Neural cell (in vitro differentiated cells): ENCODE measurements around the gene PHF21B. TPM values are rescaled to one million over a fixed set of nuclear protein-coding genes. Genes with fewer than 3 reads are reported as not detected.

Source experiments
- H2AFZ ChIP-seq: fragments of 200-600, 300-800 bp; sonication (generic), shearing (Covaris generic); 2 replicates; pipeline ENCODE4 v1.6.0; 2014; ENCODE audit warnings: low read depth, mild to moderate bottlenecking, antibody characterized with exemption, low read length, moderate library complexity
- H3F3A ChIP-seq: fragments of 200-600 bp; shearing (Covaris generic); 2 replicates; pipeline ENCODE4 v1.6.1; 2016; ENCODE audit warnings: mild to moderate bottlenecking, moderate library complexity, mixed read lengths, antibody characterized with exemption, low read length; ENCODE audit not compliant: insufficient read depth, poor library complexity, severe bottlenecking
- H3K27ac ChIP-seq: fragments of 200-600, 300-800 bp; sonication (generic), shearing (Covaris generic); 2 replicates; pipeline ENCODE4 v1.5.1; 2014; ENCODE audit warnings: mild to moderate bottlenecking, low read length, moderate library complexity
- H3K27me3 ChIP-seq: fragments of 300-800, 200-600 bp; sonication (generic), shearing (Covaris generic); 2 replicates; pipeline ENCODE4 v1.6.0; 2014; ENCODE audit warnings: mild to moderate bottlenecking, low read depth, low read length, moderate library complexity; ENCODE audit not compliant: insufficient read depth
- H3K36me3 ChIP-seq: fragments of 300-800, 200-600 bp; sonication (generic), shearing (Covaris generic); 2 replicates; pipeline ENCODE4 v1.5.1; 2014; ENCODE audit warnings: mild to moderate bottlenecking, antibody characterized with exemption, low read length, moderate library complexity; ENCODE audit not compliant: insufficient read depth
- H3K4me2 ChIP-seq: fragments of 300-800, 200-600 bp; sonication (generic), shearing (Covaris generic); 2 replicates; pipeline ENCODE4 v1.6.0; 2014; ENCODE audit warnings: mild to moderate bottlenecking, low read length
- H3K4me3 ChIP-seq: fragments of 300-800, 200-600 bp; sonication (generic), shearing (Covaris generic); 2 replicates; pipeline ENCODE4 v1.5.1; 2014; ENCODE audit warnings: mild to moderate bottlenecking, low read length, moderate library complexity
- H3K79me2 ChIP-seq: fragments of 200-600 bp; shearing (Covaris generic); replicated peaks from 2 replicates; pipeline ENCODE4 v1.6.0; 2014; ENCODE audit warnings: mild to moderate bottlenecking, low read length, moderate library complexity; ENCODE audit not compliant: insufficient read depth
- H3K9ac ChIP-seq: fragments of 300-800, 200-600 bp; sonication (generic), shearing (Covaris generic); 2 replicates; pipeline ENCODE4 v1.6.1; 2016; ENCODE audit warnings: mild to moderate bottlenecking, low read length, mixed read lengths
- H3K9me2 ChIP-seq: fragments of 200-600 bp; shearing (Covaris generic); 2 replicates; pipeline ENCODE4 v1.6.1; 2016; ENCODE audit warnings: mild to moderate bottlenecking, low read length, mixed read lengths; ENCODE audit not compliant: insufficient read depth
- H3K9me3 ChIP-seq: fragments of 200-600, 300-800 bp; sonication (generic), shearing (Covaris generic); 2 replicates; pipeline ENCODE4 v1.6.1; 2016; ENCODE audit warnings: mild to moderate bottlenecking, mixed run types, low read length, moderate library complexity, mixed read lengths
- H4K20me1 ChIP-seq: fragments of 200-600 bp; shearing (Covaris generic); 2 replicates; pipeline ENCODE4 v1.6.1; 2016; ENCODE audit warnings: mild to moderate bottlenecking, mixed run types; ENCODE audit not compliant: insufficient read depth
- CTCF ChIP-seq: fragments of 450-650 bp; IDR thresholded peaks from 2 replicates; pipeline ENCODE4 v1.5.1; 2014; ENCODE audit warnings: antibody characterized with exemption, mild to moderate bottlenecking, moderate library complexity; ENCODE audit not compliant: poor library complexity, severe bottlenecking
- EP300 ChIP-seq: fragments of 450-650 bp; conservative IDR thresholded peaks from 2 replicates; pipeline ENCODE4 v1.6.1; 2014; ENCODE audit warnings: antibody characterized with exemption, mild to moderate bottlenecking, moderate library complexity; ENCODE audit not compliant: poor library complexity, severe bottlenecking
- EZH2 ChIP-seq: fragments of 200-600, 300-800 bp; shearing (Covaris generic), sonication (generic); IDR thresholded peaks from 2 replicates; pipeline ENCODE4 v1.6.1; 2014; ENCODE audit warnings: antibody characterized with exemption, low read length, borderline replicate concordance, mild to moderate bottlenecking; ENCODE audit not compliant: insufficient read depth, poor library complexity, severe bottlenecking
- MXI1 ChIP-seq: fragments of 450-650 bp; conservative IDR thresholded peaks from 2 replicates; pipeline ENCODE4 v1.6.1; 2014; ENCODE audit warnings: antibody characterized with exemption, mild to moderate bottlenecking; ENCODE audit not compliant: poor library complexity, severe bottlenecking
- POLR2AphosphoS5 ChIP-seq: IDR thresholded peaks from 2 replicates; pipeline ENCODE4 v1.6.1; 2012
- RAD21 ChIP-seq: fragments of 450-650 bp; conservative IDR thresholded peaks from 2 replicates; pipeline ENCODE4 v1.6.1; 2014; ENCODE audit warnings: antibody characterized with exemption, mild to moderate bottlenecking, moderate library complexity
- REST ChIP-seq: IDR thresholded peaks from 2 replicates; pipeline ENCODE4 v1.6.1; 2012; ENCODE audit warnings: borderline replicate concordance
- SMC3 ChIP-seq: fragments of 450-650 bp; conservative IDR thresholded peaks from 2 replicates; pipeline ENCODE4 v1.6.1; 2014; ENCODE audit warnings: antibody characterized with exemption, mild to moderate bottlenecking, moderate library complexity; ENCODE audit not compliant: poor library complexity
- TAF1 ChIP-seq: IDR thresholded peaks from 2 replicates; pipeline ENCODE4 v1.6.1; 2012; ENCODE audit warnings: low read depth
- polyA plus RNA-seq: library from polyadenylated mRNA; depleted of rRNA; stranded (reverse); fragments of >200 nt; gene quantifications from 2 replicates; pipeline ENCODE4 v1.2.3, GENCODE V29; 2014

PHF21B gene
- polyA plus RNA-seq, 1 donor from 2014 or later = 49.5 TPM

GRCh38 chr22:44933666-44934453, 75.9 kb downstream of the PHF21B start:
- Histone ChIP-seq H4K20me1 (no peaks in the 10 kb centered on the region), H2AFZ (no peak overlapping the region), H3K9ac (no peak overlapping the region), H3K4me2 (no peak overlapping the region), H3K27me3 (no peaks in the 10 kb centered on the region), H3K36me3 (no peaks in the 10 kb centered on the region), H3K9me3 (no peaks in the 10 kb centered on the region), H3F3A (no peaks in the 10 kb centered on the region), H3K9me2 (no peaks in the 10 kb centered on the region), H3K27ac (no peak overlapping the region), H3K4me3 (no peak overlapping the region), H3K79me2 (peaks cover 46% of the 10 kb centered on the region)
- TF ChIP-seq MXI1 (no peak), POLR2AphosphoS5 (no peak), EZH2 (no peak), SMC3 (no peak)

- Histone ChIP-seq H2AFZ (no peak overlapping the region), H3K79me2 (peaks cover 41% of the 10 kb centered on the region), H3F3A (no peaks in the 10 kb centered on the region), H4K20me1 (no peaks in the 10 kb centered on the region), H3K4me2 (no peak overlapping the region), H3K9me3 (no peaks in the 10 kb centered on the region), H3K27me3 (no peaks in the 10 kb centered on the region), H3K9ac (no peak overlapping the region), H3K4me3 (no peak overlapping the region), H3K27ac (no peak overlapping the region), H3K36me3 (no peaks in the 10 kb centered on the region), H3K9me2 (no peaks in the 10 kb centered on the region)
- TF ChIP-seq POLR2AphosphoS5 (no peak), EP300 (no peak), TAF1 (no peak), RAD21 (no peak), CTCF (no peak), REST (no peak), SMC3 (no peak), MXI1 (no peak), EZH2 (no peak)
Observed at GRCh38 chr22:44932493-44932892, 77.3 kb downstream of the PHF21B start.
